Liver (tissue), 3 donors: ENCODE results near the gene ZDHHC6.

Experiments used
- CTCF ChIP-seq: fragments of 150-350 bp; IDR thresholded peaks from 2 replicates; pipeline ENCODE4 v1.5.1; 2017; ENCODE audit warnings: improper control_type of control experiment, low read depth, low read length; ENCODE audit not compliant: missing input control
- EGR1 ChIP-seq, 2 donors: IDR thresholded peaks; 2 replicates each; pipeline ENCODE4 v1.6.1; 2016 to 2018; ENCODE audit warnings: antibody characterized with exemption in 2 of 2, low read depth in 2 of 2
- HNF4A ChIP-seq, 2 donors: conservative IDR thresholded peaks; 2 replicates each; pipeline ENCODE4 v1.6.1; 2016; ENCODE audit warnings: antibody characterized with exemption in 2 of 2, mild to moderate bottlenecking in 2 of 2
- MAX ChIP-seq: IDR thresholded peaks from 2 replicates; pipeline ENCODE4 v1.6.1; 2016; ENCODE audit warnings: antibody characterized with exemption
- RAD21 ChIP-seq, 2 donors: IDR thresholded peaks; 2 replicates each; pipeline ENCODE4 v1.6.1; 2016; ENCODE audit warnings: antibody characterized with exemption in 2 of 2, mild to moderate bottlenecking in 2 of 2
- REST ChIP-seq: IDR thresholded peaks from 2 replicates; pipeline ENCODE4 v1.6.1; 2016; ENCODE audit warnings: antibody characterized with exemption, mild to moderate bottlenecking
- ZBTB33 ChIP-seq: IDR thresholded peaks from 2 replicates; pipeline ENCODE4 v1.6.1; 2016; ENCODE audit warnings: antibody characterized with exemption
- donor health status: healthy.
- donor health status: healthy.

- TF ChIP-seq CTCF = no peak
- no peak for TF ChIP-seq EGR1 (IDR thresholded peaks at IDR 0.05; ENCODE audit: low read depth in 2 of 2)
- no peak for TF ChIP-seq REST
- no peak for TF ChIP-seq ZBTB33
- TF ChIP-seq MAX = no peak
- no peak for TF ChIP-seq RAD21 (IDR thresholded peaks at IDR 0.05)
- no peak for TF ChIP-seq HNF4A (conservative IDR thresholded peaks at IDR 0.05)
Measured at GRCh38 chr10:112460366-112460765, 13.7 kb upstream of the ZDHHC6 start.
